KMS-11 (cell line): Measurements from ENCODE around the gene ZBTB18.

Experiments used
- H2AFZ ChIP-seq: fragments of 200-600 bp; sonication (generic); 2 replicates; pipeline ENCODE4 v1.6.1; 2016; ENCODE audit warnings: antibody characterized with exemption, mixed run types, low read depth
- H3K27ac ChIP-seq: fragments of 200-600 bp; sonication (generic); 2 replicates; pipeline ENCODE4 v1.6.1; 2016; ENCODE audit warnings: mild to moderate bottlenecking, mixed run types
- H3K27me3 ChIP-seq: fragments of 200-600 bp; sonication (generic); 2 replicates; pipeline ENCODE4 v1.6.1; 2017; ENCODE audit warnings: mild to moderate bottlenecking, low read depth, mixed run types, moderate library complexity; ENCODE audit not compliant: insufficient read depth
- H3K36me3 ChIP-seq: fragments of 200-600 bp; sonication (generic); 2 replicates; pipeline ENCODE4 v1.6.1; 2017; ENCODE audit warnings: mild to moderate bottlenecking, mixed run types; ENCODE audit not compliant: insufficient read depth
- H3K4me1 ChIP-seq: fragments of 200-600 bp; sonication (generic); 2 replicates; pipeline ENCODE4 v1.6.1; 2016; ENCODE audit warnings: mild to moderate bottlenecking, low read depth, mixed run types; ENCODE audit not compliant: poor library complexity, severe bottlenecking
- H3K4me2 ChIP-seq: fragments of 200-600 bp; sonication (generic); 2 replicates; pipeline ENCODE4 v1.7.0; 2016; ENCODE audit warnings: mild to moderate bottlenecking, mixed run types
- H3K4me3 ChIP-seq: fragments of 200-600 bp; sonication (generic); IDR thresholded peaks from 2 replicates; pipeline ENCODE4 v1.6.1; 2017; ENCODE audit warnings: low read depth, low read length, mixed read lengths; ENCODE audit not compliant: insufficient read depth
- H3K79me2 ChIP-seq: fragments of 200-600 bp; sonication (generic); 2 replicates; pipeline ENCODE4 v1.6.1; 2016; ENCODE audit warnings: low read depth, mixed run types; ENCODE audit not compliant: insufficient read depth
- H3K9ac ChIP-seq: fragments of 200-600 bp; sonication (generic); 2 replicates; pipeline ENCODE4 v1.6.1; 2016; ENCODE audit warnings: mild to moderate bottlenecking, mixed run types
- H4K20me1 ChIP-seq: fragments of 200-600 bp; sonication (generic); 2 replicates; pipeline ENCODE4 v1.6.1; 2016; ENCODE audit warnings: mild to moderate bottlenecking, mixed run types; ENCODE audit not compliant: insufficient read depth
- CTCF ChIP-seq: fragments of 200-600 bp; sonication (generic); conservative IDR thresholded peaks from 2 replicates; pipeline ENCODE4 v1.6.1; 2017; ENCODE audit warnings: low read depth, mild to moderate bottlenecking, antibody characterized with exemption, low read length, moderate library complexity, mixed read lengths

Gene ZBTB18

GRCh38 chr1:244080343-244080929 is 29.4 kb downstream of the ZBTB18 start:
- no peaks in the 10 kb centered on the region for H3K27me3 ChIP-seq
- H3K4me2 ChIP-seq, result no peak overlapping the region
- H3K27ac ChIP-seq, result no peak overlapping the region
- no peak overlapping the region for H3K4me3 ChIP-seq
- H2AFZ ChIP-seq, result no peak overlapping the region
- no peak for TF ChIP-seq CTCF
- no peaks in the 10 kb centered on the region for H3K36me3 ChIP-seq
- no peaks in the 10 kb centered on the region for H4K20me1 ChIP-seq
- H3K9ac ChIP-seq, result no peak overlapping the region
- H3K4me1 ChIP-seq, result no peaks in the 10 kb centered on the region
- H3K79me2 ChIP-seq, result no peaks in the 10 kb centered on the region

GRCh38 chr1:244082969-244083368 is 31.9 kb downstream of the ZBTB18 start:
- no peaks in the 10 kb centered on the region for H3K4me1 ChIP-seq
- H3K4me3 ChIP-seq, result no peak overlapping the region
- no peak for TF ChIP-seq CTCF
- no peak overlapping the region for H3K9ac ChIP-seq
- H2AFZ ChIP-seq, result no peak overlapping the region
- H3K36me3 ChIP-seq, result no peaks in the 10 kb centered on the region
- no peaks in the 10 kb centered on the region for H3K27me3 ChIP-seq
- H3K79me2 ChIP-seq, result no peaks in the 10 kb centered on the region
- H3K27ac ChIP-seq, result no peak overlapping the region
- H3K4me2 ChIP-seq, result no peak overlapping the region
- no peaks in the 10 kb centered on the region for H4K20me1 ChIP-seq

GRCh38 chr1:244083383-244083943 is 32.4 kb downstream of the ZBTB18 start:
- no peak for TF ChIP-seq CTCF
- Histone ChIP-seq H3K9ac (no peak overlapping the region), H3K4me3 (no peak overlapping the region), H4K20me1 (no peaks in the 10 kb centered on the region), H3K4me1 (no peaks in the 10 kb centered on the region), H3K36me3 (no peaks in the 10 kb centered on the region), H3K4me2 (no peak overlapping the region), H3K79me2 (no peaks in the 10 kb centered on the region), H2AFZ (no peak overlapping the region), H3K27ac (no peak overlapping the region), H3K27me3 (no peaks in the 10 kb centered on the region)

GRCh38 chr1:244084763-244085162 is 33.7 kb downstream of the ZBTB18 start:
- no peaks in the 10 kb centered on the region for H3K4me1 ChIP-seq
- no peaks in the 10 kb centered on the region for H3K27me3 ChIP-seq
- no peak overlapping the region for H3K9ac ChIP-seq
- H3K36me3 ChIP-seq, result no peaks in the 10 kb centered on the region
- H3K4me3 ChIP-seq, result no peak overlapping the region
- no peak for TF ChIP-seq CTCF
- H4K20me1 ChIP-seq, result no peaks in the 10 kb centered on the region
- no peak overlapping the region for H3K4me2 ChIP-seq
- no peak overlapping the region for H2AFZ ChIP-seq
- H3K79me2 ChIP-seq, result no peaks in the 10 kb centered on the region
- no peak overlapping the region for H3K27ac ChIP-seq
